CD4-positive, alpha-beta T cell (primary cell): ENCODE data around the gene DCLK1. TPM values are rescaled to one million over a fixed set of nuclear protein-coding genes. Genes with fewer than 3 reads are reported as not detected.

Experiments used
- ATAC-seq: fragments of 200-7000 bp; cut with Tn5 transposase; one replicate; pipeline ENCODE4 v1.10.0; 2022; ENCODE audit warnings: mild to moderate bottlenecking; ENCODE audit not compliant: poor library complexity
- CTCF ChIA-PET: fragments of 350-600 bp; sonication (Branson Sonifier 250); formaldehyde crosslinking; loops from one replicate; lab custom pipeline; 2021; ENCODE audit warnings: antibody characterized with exemption, inconsistent platforms; lab: Charles Lee
- POLR2A ChIA-PET: fragments of 350-600 bp; sonication (Branson Sonifier 250); formaldehyde crosslinking; loops from one replicate; lab custom pipeline; 2021; ENCODE audit warnings: antibody characterized with exemption, inconsistent platforms; lab: Charles Lee
- DNase-seq, 14 experiments: peaks; one replicate each; pipeline ENCODE4 v3.0.0-alpha.2; 2013 to 2020; ENCODE audit warnings: mixed read lengths in 2 of 14
- H3K27ac ChIP-seq, 2 donors: one replicate each; pipeline versions ENCODE4 v1.5.1 to v1.7.0; 2013; ENCODE audit warnings: low read length in 2 of 2, low read depth in 1 of 2, mild to moderate bottlenecking in 1 of 2
- H3K27me3 ChIP-seq, 2 experiments: 1 replicate in 1 of 2; 2 replicates in 1 of 2; pipeline versions ENCODE4 v1.6.1 to v1.7.0; 2013; ENCODE audit warnings: low read length in 2 of 2, control low read depth in 1 of 2, mild to moderate bottlenecking in 1 of 2, moderate library complexity in 1 of 2; ENCODE audit not compliant: insufficient read depth in 2 of 2, control insufficient read depth in 1 of 2
- H3K36me3 ChIP-seq: one replicate; pipeline ENCODE4 v1.6.1; 2013; ENCODE audit warnings: low read length, control low read depth; ENCODE audit not compliant: insufficient read depth
- H3K4me1 ChIP-seq: one replicate; pipeline ENCODE4 v1.6.1; 2013; ENCODE audit warnings: low read length, control low read depth; ENCODE audit not compliant: insufficient read depth
- H3K4me3 ChIP-seq: one replicate; pipeline ENCODE4 v1.5.1; 2013; ENCODE audit warnings: mild to moderate bottlenecking, low read length, moderate library complexity
- H3K9me3 ChIP-seq, 2 experiments: 1 replicate in 1 of 2; 2 replicates in 1 of 2; pipeline versions ENCODE4 v1.6.1 to v1.7.0; 2013; ENCODE audit warnings: low read length in 2 of 2, mild to moderate bottlenecking in 2 of 2, control low read depth in 1 of 2, moderate library complexity in 1 of 2; ENCODE audit not compliant: control insufficient read depth in 1 of 2, insufficient read depth in 1 of 2
- H3K27ac Mint-ChIP-seq: one replicate; pipeline ENCODE4 v1.8.0; 2020; ENCODE audit warnings: mixed read lengths
- H3K27me3 Mint-ChIP-seq: one replicate; pipeline ENCODE4 v1.8.0; 2021; ENCODE audit warnings: mixed read lengths
- H3K36me3 Mint-ChIP-seq: one replicate; pipeline ENCODE4 v1.8.0; 2021; ENCODE audit warnings: low read depth, mixed read lengths
- H3K4me1 Mint-ChIP-seq: one replicate; pipeline ENCODE4 v1.8.0; 2021; ENCODE audit warnings: low read depth, mixed read lengths
- H3K4me3 Mint-ChIP-seq: one replicate; pipeline ENCODE4 v1.8.0; 2020; ENCODE audit warnings: mild to moderate bottlenecking, mixed read lengths
- H3K9me3 Mint-ChIP-seq: one replicate; pipeline ENCODE4 v1.8.0; 2020; ENCODE audit warnings: mixed read lengths
- CTCF ChIP-seq: fragments of 200-600 bp; IDR thresholded peaks from one replicate; pipeline ENCODE4 v1.8.0; 2022; ENCODE audit warnings: antibody characterized with exemption, mild to moderate bottlenecking
- intact Hi-C, 2 experiments: fragments of 100-400 bp; cut with DNase I in 1 of 2; cut with micrococcal nuclease in 1 of 2; formaldehyde crosslinking; loops; one replicate each; pipeline versions ENCODE4 v1.15.1 to v1.9.0; 2023 to 2025; cut with DNase I, micrococcal nuclease
- total RNA-seq, 174 experiments: library from RNA in 2 of 174; stranded (reverse) in 2 of 174; gene quantifications; one replicate each; pipeline ENCODE4 v1.2.3 and lab custom pipeline; 2021 to 2026

The DCLK1 gene
- total RNA-seq, 2 experiments from 2014 or later, result not detected

GRCh38 chr13:35954207-35954560 lies 177.0 kb downstream of the DCLK1 start:
- Mint-ChIP-seq H3K27me3 (no peaks in the 10 kb centered on the region), H3K4me3 (no peak overlapping the region), H3K4me1 (no peaks in the 10 kb centered on the region), H3K9me3 (peaks cover 4% of the 10 kb centered on the region), H3K36me3 (no peaks in the 10 kb centered on the region), H3K27ac (no peak overlapping the region)
- no peaks in the 10 kb centered on the region for H3K27me3 ChIP-seq
- CTCF ChIA-PET, result no interaction called here
- intact Hi-C loops, result no loop called here
- peaks cover 0 to 5% of the 10 kb centered on the region in 2 experiments for H3K9me3 ChIP-seq
- H3K4me1 ChIP-seq, result no peaks in the 10 kb centered on the region
- DNase-seq, result no peak
- no peak for ATAC-seq
- TF ChIP-seq CTCF, result no peak
- POLR2A ChIA-PET, result no interaction called here
- no peak overlapping the region for H3K27ac ChIP-seq
- no peak overlapping the region for H3K4me3 ChIP-seq
- no peaks in the 10 kb centered on the region for H3K36me3 ChIP-seq

- Mint-ChIP-seq H3K27me3 (no peaks in the 10 kb centered on the region), H3K9me3 (peaks cover 4% of the 10 kb centered on the region)
These were observed 177.5 kb downstream of the DCLK1 start for GRCh38 chr13:35953537-35954206.

GRCh38 chr13:35947315-35947714 lies 183.9 kb downstream of the DCLK1 start:
- H3K4me3 ChIP-seq, result no peak overlapping the region
- H3K27ac Mint-ChIP-seq, result no peak overlapping the region
- no peaks in the 10 kb centered on the region for H3K27me3 Mint-ChIP-seq
- no peaks in the 10 kb centered on the region for H3K4me1 ChIP-seq
- H3K4me3 Mint-ChIP-seq, result no peak overlapping the region
- CTCF ChIA-PET, result no interaction called here
- ATAC-seq, result no peak
- POLR2A ChIA-PET, result no interaction called here
- H3K9me3 ChIP-seq, result peaks cover 0 to 10% of the 10 kb centered on the region in 2 experiments
- H3K9me3 Mint-ChIP-seq, result peaks cover 7% of the 10 kb centered on the region
- H3K36me3 ChIP-seq, result no peaks in the 10 kb centered on the region
- no peak for TF ChIP-seq CTCF
- intact Hi-C loops, result no loop called here
- no peaks in the 10 kb centered on the region for H3K36me3 Mint-ChIP-seq
- no peaks in the 10 kb centered on the region for H3K27me3 ChIP-seq
- no peak for DNase-seq
- no peaks in the 10 kb centered on the region for H3K4me1 Mint-ChIP-seq
- no peak overlapping the region for H3K27ac ChIP-seq

More at GRCh38 chr13:35953537-35954206, 177.5 kb downstream of the DCLK1 start:
- DNase-seq (no peak), ATAC-seq (no peak)
- Histone ChIP-seq H3K4me1 (no peaks in the 10 kb centered on the region), H3K27me3 (no peaks in the 10 kb centered on the region), H3K9me3 (peaks cover 0 to 5% of the 10 kb centered on the region in 2 experiments), H3K27ac (no peak overlapping the region), H3K4me3 (no peak overlapping the region), H3K36me3 (no peaks in the 10 kb centered on the region)
- ChIA-PET POLR2A (no interaction called here), CTCF (no interaction called here)
- H3K27ac Mint-ChIP-seq, result no peak overlapping the region
- no peak overlapping the region for H3K4me3 Mint-ChIP-seq
- H3K4me1 Mint-ChIP-seq, result no peaks in the 10 kb centered on the region
- TF ChIP-seq CTCF, result no peak
- intact Hi-C loops, result no loop called here
- no peaks in the 10 kb centered on the region for H3K36me3 Mint-ChIP-seq
